Measurements from ENCODE around the gene MAP2.

GRCh38 chr2:209653134-209653533 is 229.3 kb downstream of the MAP2 start:
- TF ChIP-seq CTCF (conservative IDR thresholded peaks at IDR 0.05 in 1 of 2, IDR thresholded peaks at IDR 0.05 in 1 of 2; ENCODE audit: extremely low read depth in 1 of 2, insufficient read depth in 1 of 2, low read depth in 1 of 2, low read length in 2 of 2): no peak
- no peak for TF ChIP-seq EZH2 (IDR thresholded peaks at IDR 0.05; ENCODE audit: borderline replicate concordance, low read length)
